H1 (cell line): ENCODE measurements around the gene COA5. TPM values are rescaled to one million over a fixed set of nuclear protein-coding genes. Genes with fewer than 3 reads are reported as not detected.

ENCODE experiments used
- CTCF ChIA-PET: fragments of 300-600 bp; sonication (Branson Sonifier 250); formaldehyde crosslinking; loops from one replicate; lab custom pipeline; 2021; ENCODE audit not compliant: partially characterized antibody; lab: Charles Lee
- POLR2A ChIA-PET: fragments of 300-600 bp; sonication (Branson Sonifier 250); formaldehyde crosslinking; loops from one replicate; lab custom pipeline; 2021; ENCODE audit warnings: inconsistent platforms; ENCODE audit not compliant: partially characterized antibody; lab: Charles Lee
- DNase-seq, 2 experiments: peaks; one replicate each; pipeline versions ENCODE4 v3.0.0 to v3.0.0-alpha.2; 2010 to 2022; ENCODE audit warnings: low spot score in 2 of 2, low read depth in 1 of 2, mixed read lengths in 1 of 2
- FAIRE-seq: peaks from 2 replicates; lab custom pipeline; 2011; peaks lifted over from hg19 to GRCh38; lab: Jason Lieb, UNC
- H2AFZ ChIP-seq: 2 replicates; pipeline ENCODE4 v1.8.1; 2012; ENCODE audit warnings: low read length, inconsistent platforms
- H2AK5ac ChIP-seq: 2 replicates; pipeline ENCODE4 v1.6.1; 2013; ENCODE audit warnings: low read depth, low read length
- H2BK120ac ChIP-seq: replicated peaks from 2 replicates; pipeline ENCODE3; 2013; ENCODE audit warnings: low read depth, low read length, inconsistent platforms
- H2BK12ac ChIP-seq: 2 replicates; pipeline ENCODE4 v1.6.1; 2013; ENCODE audit warnings: low read depth, low read length
- H2BK15ac ChIP-seq: 2 replicates; pipeline ENCODE4 v1.6.1; 2013; ENCODE audit warnings: low read length
- H2BK20ac ChIP-seq: 2 replicates; pipeline ENCODE4 v1.6.1; 2013; ENCODE audit warnings: low read length
- H2BK5ac ChIP-seq: 2 replicates; pipeline ENCODE4 v1.6.1; 2013; ENCODE audit warnings: low read depth, low read length
- H3K14ac ChIP-seq: 2 replicates; pipeline ENCODE4 v1.6.1; 2013; ENCODE audit warnings: inconsistent platforms; ENCODE audit not compliant: insufficient read length
- H3K18ac ChIP-seq: 2 replicates; pipeline ENCODE4 v1.6.1; 2013; ENCODE audit warnings: low read length; ENCODE audit errors: extremely low read depth
- H3K23ac ChIP-seq: 2 replicates; pipeline ENCODE4 v1.6.1; 2013; ENCODE audit warnings: inconsistent platforms; ENCODE audit not compliant: insufficient read length
- H3K23me2 ChIP-seq: 2 replicates; pipeline ENCODE4 v1.6.1; 2013; ENCODE audit warnings: low read depth, low read length
- H3K27ac ChIP-seq: 2 replicates; pipeline ENCODE4 v1.6.1; 2011; ENCODE audit warnings: low read depth, low read length, inconsistent platforms
- H3K27me3 ChIP-seq, 4 experiments: replicated peaks in 1 of 4; 1 replicate in 1 of 4; 2 replicates in 3 of 4; pipeline versions ENCODE4 v1.6.1 to v1.8.1; 2011 to 2013; ENCODE audit warnings: low read length in 3 of 4, mild to moderate bottlenecking in 3 of 4, inconsistent platforms in 2 of 4, mixed read lengths in 2 of 4, moderate library complexity in 1 of 4; ENCODE audit not compliant: control insufficient read depth in 3 of 4, insufficient read depth in 3 of 4; ENCODE audit errors: extremely low read depth in 1 of 4
- H3K36me3 ChIP-seq, 4 experiments: 2 replicates each; pipeline versions ENCODE4 v1.6.1 to v1.8.1; 2011 to 2013; ENCODE audit warnings: mild to moderate bottlenecking in 4 of 4, low read length in 3 of 4, moderate library complexity in 2 of 4, control low read depth in 1 of 4, inconsistent platforms in 1 of 4; ENCODE audit not compliant: insufficient read depth in 4 of 4, control insufficient read depth in 2 of 4
- H3K4ac ChIP-seq: replicated peaks from 2 replicates; pipeline ENCODE3; 2013; ENCODE audit warnings: low read length, low read depth, mixed read lengths, inconsistent platforms; ENCODE audit not compliant: insufficient read length
- H3K4me1 ChIP-seq, 4 experiments: replicated peaks in 1 of 4; 1 replicate in 1 of 4; 2 replicates in 3 of 4; pipeline versions ENCODE4 v1.6.1 to v1.8.1; 2011 to 2013; ENCODE audit warnings: low read length in 3 of 4, inconsistent platforms in 2 of 4, mixed read lengths in 1 of 4; ENCODE audit not compliant: insufficient read depth in 4 of 4, control insufficient read depth in 3 of 4
- H3K4me2 ChIP-seq, 2 experiments: 2 replicates each; pipeline versions ENCODE4 v1.6.1 to v1.8.1; 2011 to 2013; ENCODE audit warnings: low read depth in 2 of 2, low read length in 2 of 2, control low read depth in 1 of 2, inconsistent platforms in 1 of 2, mild to moderate bottlenecking in 1 of 2; ENCODE audit not compliant: insufficient read depth in 1 of 2
- H3K4me3 ChIP-seq, 4 experiments: fragments of 200-600, 300-600 bp in 1 of 4; sonication (generic), shearing (Covaris generic), sonication (Bioruptor Twin) in 1 of 4; 2 replicates each; pipeline versions ENCODE4 v1.5.1 to v1.8.1; 2011 to 2016; ENCODE audit warnings: low read length in 4 of 4, low read depth in 3 of 4, control low read depth in 2 of 4, inconsistent platforms in 2 of 4, mild to moderate bottlenecking in 2 of 4, mixed read lengths in 1 of 4, moderate library complexity in 1 of 4; ENCODE audit not compliant: insufficient read depth in 2 of 4; ENCODE audit errors: extremely low read depth in 1 of 4
- H3K56ac ChIP-seq: replicated peaks from 2 replicates; pipeline ENCODE3; 2013; ENCODE audit warnings: low read depth, mild to moderate bottlenecking, mixed read lengths, low read length, inconsistent platforms; ENCODE audit not compliant: insufficient read length
- H3K79me1 ChIP-seq: 2 replicates; pipeline ENCODE4 v1.6.1; 2013; ENCODE audit warnings: low read depth, low read length, control low read depth
- H3K79me2 ChIP-seq, 2 experiments: 2 replicates each; pipeline versions ENCODE4 v1.6.1 to v1.8.1; 2012 to 2013; ENCODE audit warnings: low read length in 2 of 2, mild to moderate bottlenecking in 2 of 2, inconsistent platforms in 1 of 2; ENCODE audit not compliant: insufficient read depth in 2 of 2, control insufficient read depth in 1 of 2
- H3K9ac ChIP-seq, 4 experiments: replicated peaks in 1 of 4; 1 replicate in 1 of 4; 2 replicates in 3 of 4; pipeline versions ENCODE4 v1.6.1 to v1.8.1; 2011 to 2013; ENCODE audit warnings: low read depth in 3 of 4, low read length in 3 of 4, control low read depth in 2 of 4, mild to moderate bottlenecking in 2 of 4, moderate library complexity in 2 of 4, inconsistent platforms in 1 of 4; ENCODE audit errors: extremely low read depth in 1 of 4
- H3K9me3 ChIP-seq, 2 experiments: 2 replicates each; pipeline versions ENCODE4 v1.6.1 to v1.8.1; 2012 to 2013; ENCODE audit warnings: mild to moderate bottlenecking in 2 of 2, moderate library complexity in 2 of 2, control low read depth in 1 of 2, inconsistent platforms in 1 of 2, low read depth in 1 of 2, low read length in 1 of 2, mixed read lengths in 1 of 2; ENCODE audit not compliant: insufficient read depth in 2 of 2
- H4K20me1 ChIP-seq, 2 experiments: replicated peaks in 1 of 2; 2 replicates each; pipeline versions ENCODE3 to v1.8.1; 2011 to 2013; ENCODE audit warnings: inconsistent platforms in 2 of 2, low read length in 2 of 2, mild to moderate bottlenecking in 1 of 2; ENCODE audit not compliant: insufficient read depth in 2 of 2, control insufficient read depth in 1 of 2
- H4K5ac ChIP-seq: 2 replicates; pipeline ENCODE4 v1.6.1; 2013; ENCODE audit warnings: low read length, low read depth, mixed read lengths, inconsistent platforms; ENCODE audit not compliant: insufficient read length
- H4K8ac ChIP-seq: 2 replicates; pipeline ENCODE4 v1.8.0; 2013; ENCODE audit warnings: mild to moderate bottlenecking, moderate library complexity, low read length, inconsistent platforms; ENCODE audit not compliant: insufficient read depth; ENCODE audit errors: extremely low read depth
- H4K91ac ChIP-seq: replicated peaks from 2 replicates; pipeline ENCODE3; 2013; ENCODE audit warnings: low read length, mixed read lengths, inconsistent platforms; ENCODE audit not compliant: insufficient read length
- CBX8 ChIP-seq: fragments of 300-800, 300-1000 bp; sonication (generic); IDR thresholded peaks from 2 replicates; pipeline ENCODE4 v1.7.1; 2016; ENCODE audit warnings: low read depth, low read length, borderline replicate concordance
- CHD1 ChIP-seq: IDR thresholded peaks from 2 replicates; pipeline ENCODE4 v1.6.1; 2012; ENCODE audit warnings: low read depth, low read length, improper control_type of control experiment
- EGR1 ChIP-seq: IDR thresholded peaks from 2 replicates; pipeline ENCODE4 v1.6.1; 2011; ENCODE audit warnings: low read depth, low read length, borderline replicate concordance
- EZH2 ChIP-seq: fragments of 200-600 bp; sonication (generic); IDR thresholded peaks from 2 replicates; pipeline ENCODE4 v1.7.1; 2012; ENCODE audit warnings: low read depth, mild to moderate bottlenecking, moderate library complexity, low read length, inconsistent platforms; ENCODE audit not compliant: severe bottlenecking
- JUN ChIP-seq: IDR thresholded peaks from 2 replicates; pipeline ENCODE4 v1.6.1; 2011; ENCODE audit warnings: low read depth, mild to moderate bottlenecking, improper control_type of control experiment, low read length
- PHF8 ChIP-seq: fragments of 200-600 bp; sonication (generic); conservative IDR thresholded peaks from 2 replicates; pipeline ENCODE4 v1.7.1; 2012; ENCODE audit warnings: low read depth, mild to moderate bottlenecking, inconsistent platforms, low read length, moderate library complexity
- POLR2AphosphoS5 ChIP-seq: IDR thresholded peaks from 2 replicates; pipeline ENCODE4 v1.6.1; 2011; ENCODE audit warnings: low read depth, low read length
- SUZ12 ChIP-seq: fragments of 200-600 bp; sonication (generic); IDR thresholded peaks from 2 replicates; pipeline ENCODE4 v1.6.1; 2012; ENCODE audit warnings: mild to moderate bottlenecking, inconsistent platforms, low read length, moderate library complexity, mixed read lengths
- ZNF274 ChIP-seq: IDR thresholded peaks from 2 replicates; pipeline ENCODE4 v1.7.0; 2012; ENCODE audit warnings: low read length, borderline replicate concordance; ENCODE audit errors: extremely low read depth
- WGBS, 2 experiments: shearing (Covaris generic) in 1 of 2; methylation state at CpG; one replicate each; pipeline versions ENCODE4 v1.1.6 to v1.1.7; 2013 to 2015; ENCODE audit warnings: low lambda C conversion rate in 2 of 2, mixed read lengths in 2 of 2, inconsistent platforms in 1 of 2, low coverage in 1 of 2, missing lambda C conversion rate in 1 of 2; ENCODE audit not compliant: insufficient replicate concordance in 2 of 2, insufficient coverage in 1 of 2, insufficient read length in 1 of 2; ENCODE audit errors: extremely low coverage in 1 of 2, missing lambda C conversion rate in 1 of 2; 5-methylcytosine and 5-hydroxymethylcytosine counted together
- polyA plus RNA-seq, 7 experiments: library from polyadenylated mRNA; depleted of rRNA in 3 of 7; stranded (reverse) in 5 of 7; unstranded in 2 of 7; fragments of >200 nt in 5 of 7; fragments of 200-250 nt in 2 of 7; gene quantifications; 1 replicate in 5 of 7; 2 replicates in 1 of 7; 4 replicates in 1 of 7; pipeline versions ENCODE4 v1.2.1 to v1.2.3, GENCODE V29; 2011 to 2013; ENCODE audit warnings: missing spikeins in 2 of 7, mixed read lengths in 2 of 7
- total RNA-seq: library from RNA; stranded (reverse); fragmentation: NEBNext Ultra II Directional; extraction: Animal tissue kit (Norgen Biotek cat#: 25700); gene quantifications from 2 replicates; pipeline ENCODE4 v1.2.1, GENCODE V29; 2021
- TF ChIP-seq, protein P1 (sequence below): IDR thresholded peaks from 2 replicates; pipeline ENCODE4 v1.6.1; 2011; ENCODE audit warnings: low read length, improper control_type of control experiment

COA5 gene
- total and polyA plus RNA-seq, 2 of the 8 experiments (the other 6 are each of a cell fraction or from before 2014, with no cell fraction given): 20.3 to 24.7 TPM

DNA sequence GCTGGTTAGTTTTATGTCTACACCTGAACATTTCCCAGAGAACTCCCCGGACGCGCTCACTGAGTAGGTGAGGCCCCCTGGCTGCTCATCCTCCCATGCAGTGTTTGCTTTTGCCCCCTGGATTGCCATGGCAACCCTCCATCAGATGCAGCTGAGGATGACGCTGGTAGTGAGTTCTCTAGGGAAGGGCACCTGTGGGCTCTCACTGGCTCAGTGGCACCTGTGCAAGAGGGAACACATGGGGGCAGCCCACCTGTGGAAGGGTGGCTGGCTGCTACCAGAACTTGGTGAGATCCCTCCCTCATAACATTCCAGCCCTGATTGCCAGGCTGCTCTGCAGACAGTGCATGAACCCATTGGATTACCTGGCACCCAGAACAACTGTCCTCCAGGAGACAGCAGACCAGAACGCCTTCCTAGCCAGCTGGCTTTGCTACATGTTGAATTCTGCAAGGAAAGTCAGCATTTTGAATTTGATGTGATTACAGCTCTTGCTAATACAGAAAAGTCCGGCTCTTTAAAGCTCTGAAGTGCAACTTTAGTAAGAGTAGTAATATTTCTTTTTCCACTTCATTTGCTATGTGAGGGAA, 21.7 kb downstream of the COA5 start:
- Histone ChIP-seq H2AFZ (no peak overlapping the region), H3K9me3 (no peaks in the 10 kb centered on the region), H3K79me2 (no peaks in the 10 kb centered on the region), H3K23me2 (no peaks in the 10 kb centered on the region), H2AK5ac (no peak overlapping the region), H3K27me3 (no peaks in the 10 kb centered on the region), H3K56ac (no peak overlapping the region), H3K14ac (no peak overlapping the region), H2BK12ac (no peak overlapping the region), H3K4ac (no peak overlapping the region), H4K5ac (no peak overlapping the region), H2BK120ac (no peak overlapping the region), H3K23ac (no peak overlapping the region), H3K4me3 (no peak overlapping the region), H2BK20ac (no peak overlapping the region), H3K79me1 (no peaks in the 10 kb centered on the region), H3K4me1 (no peaks in the 10 kb centered on the region), H4K91ac (no peak overlapping the region), H2BK5ac (no peak overlapping the region), H3K4me2 (no peak overlapping the region), H4K20me1 (peaks cover 2 to 3% of the 10 kb centered on the region in 2 experiments), H3K18ac (no peak overlapping the region), H3K9ac (no peak overlapping the region), H3K36me3 (peaks cover 0 to 21% (median 8%) of the 10 kb centered on the region in 4 experiments; a peak in 6 of 8 replicates), H2BK15ac (no peak overlapping the region), H3K27ac (no peak overlapping the region), H4K8ac (no peak overlapping the region)
- FAIRE-seq (no peak), DNase-seq (no peak)
- WGBS, 2 experiments: 93% methylated on average over 6 of the region's 6 CpGs; no CpG with 5 or more reads in 1 of the 2 experiments
- ChIA-PET POLR2A (no interaction called here), CTCF (interaction anchor here (1.1 to 4.6 kb wide), 4 partner anchors 15 to 46 kb away, joined by 3 to 26 read pairs (median 8); no protein-coding TSS in a partner anchor)
- no peak for TF ChIP-seq JUN
- no peak for TF ChIP-seq EZH2
- TF ChIP-seq CHD1: no peak
- no peak for TF ChIP-seq ZNF274
- no peak for TF ChIP-seq EGR1
- no peak for TF ChIP-seq CBX8
- TF ChIP-seq PHF8: no peak
- TF ChIP-seq, protein P1, sequence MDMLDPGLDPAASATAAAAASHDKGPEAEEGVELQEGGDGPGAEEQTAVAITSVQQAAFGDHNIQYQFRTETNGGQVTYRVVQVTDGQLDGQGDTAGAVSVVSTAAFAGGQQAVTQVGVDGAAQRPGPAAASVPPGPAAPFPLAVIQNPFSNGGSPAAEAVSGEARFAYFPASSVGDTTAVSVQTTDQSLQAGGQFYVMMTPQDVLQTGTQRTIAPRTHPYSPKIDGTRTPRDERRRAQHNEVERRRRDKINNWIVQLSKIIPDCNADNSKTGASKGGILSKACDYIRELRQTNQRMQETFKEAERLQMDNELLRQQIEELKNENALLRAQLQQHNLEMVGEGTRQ: no peak
- no peak for TF ChIP-seq SUZ12
- TF ChIP-seq POLR2AphosphoS5: no peak
